ENCODE measurements around the gene IL24.

GRCh38 chr1:206935491-206936067 lies 38.3 kb downstream of the IL24 start:
- no peak for TF ChIP-seq EZH2 (IDR thresholded peaks at IDR 0.05; ENCODE audit: borderline replicate concordance, low read depth, low read length, severe bottlenecking)
- TF ChIP-seq, protein P1, sequence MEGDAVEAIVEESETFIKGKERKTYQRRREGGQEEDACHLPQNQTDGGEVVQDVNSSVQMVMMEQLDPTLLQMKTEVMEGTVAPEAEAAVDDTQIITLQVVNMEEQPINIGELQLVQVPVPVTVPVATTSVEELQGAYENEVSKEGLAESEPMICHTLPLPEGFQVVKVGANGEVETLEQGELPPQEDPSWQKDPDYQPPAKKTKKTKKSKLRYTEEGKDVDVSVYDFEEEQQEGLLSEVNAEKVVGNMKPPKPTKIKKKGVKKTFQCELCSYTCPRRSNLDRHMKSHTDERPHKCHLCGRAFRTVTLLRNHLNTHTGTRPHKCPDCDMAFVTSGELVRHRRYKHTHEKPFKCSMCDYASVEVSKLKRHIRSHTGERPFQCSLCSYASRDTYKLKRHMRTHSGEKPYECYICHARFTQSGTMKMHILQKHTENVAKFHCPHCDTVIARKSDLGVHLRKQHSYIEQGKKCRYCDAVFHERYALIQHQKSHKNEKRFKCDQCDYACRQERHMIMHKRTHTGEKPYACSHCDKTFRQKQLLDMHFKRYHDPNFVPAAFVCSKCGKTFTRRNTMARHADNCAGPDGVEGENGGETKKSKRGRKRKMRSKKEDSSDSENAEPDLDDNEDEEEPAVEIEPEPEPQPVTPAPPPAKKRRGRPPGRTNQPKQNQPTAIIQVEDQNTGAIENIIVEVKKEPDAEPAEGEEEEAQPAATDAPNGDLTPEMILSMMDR (IDR thresholded peaks at IDR 0.05; ENCODE audit: borderline replicate concordance, extremely low read depth, low read length, poor library complexity, severe bottlenecking): peak; percentile 66
